ENCODE measurements around the gene NDUFS6.
A peak's percentile ranks its signal among the peaks of the same experiment; 100 is the strongest.
"Not testable (repeated sequence)": the region's sequence is repeated elsewhere in the genome, so short reads cannot be mapped to it uniquely, and the experiment has no call there.

The NDUFS6 gene

DNA sequence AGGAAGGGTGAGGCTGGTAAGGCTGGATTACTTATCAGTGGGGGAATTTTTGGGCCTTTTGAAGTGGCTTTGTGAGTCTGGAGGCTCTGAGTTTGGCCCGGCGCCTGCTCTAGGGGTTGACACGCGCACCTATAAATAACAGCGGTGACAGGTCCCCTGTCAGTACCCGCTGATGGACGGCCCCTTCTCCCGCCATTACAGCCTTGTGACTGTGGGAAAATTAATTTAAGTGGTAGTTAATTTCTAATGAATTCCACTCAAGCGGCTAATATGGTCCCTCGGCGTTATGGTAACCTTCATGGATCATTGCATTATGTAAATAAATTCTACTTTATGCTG, 18.0 kb upstream of the NDUFS6 start:
- no peak for DNase-seq (ENCODE audit: low spot score)

DNA sequence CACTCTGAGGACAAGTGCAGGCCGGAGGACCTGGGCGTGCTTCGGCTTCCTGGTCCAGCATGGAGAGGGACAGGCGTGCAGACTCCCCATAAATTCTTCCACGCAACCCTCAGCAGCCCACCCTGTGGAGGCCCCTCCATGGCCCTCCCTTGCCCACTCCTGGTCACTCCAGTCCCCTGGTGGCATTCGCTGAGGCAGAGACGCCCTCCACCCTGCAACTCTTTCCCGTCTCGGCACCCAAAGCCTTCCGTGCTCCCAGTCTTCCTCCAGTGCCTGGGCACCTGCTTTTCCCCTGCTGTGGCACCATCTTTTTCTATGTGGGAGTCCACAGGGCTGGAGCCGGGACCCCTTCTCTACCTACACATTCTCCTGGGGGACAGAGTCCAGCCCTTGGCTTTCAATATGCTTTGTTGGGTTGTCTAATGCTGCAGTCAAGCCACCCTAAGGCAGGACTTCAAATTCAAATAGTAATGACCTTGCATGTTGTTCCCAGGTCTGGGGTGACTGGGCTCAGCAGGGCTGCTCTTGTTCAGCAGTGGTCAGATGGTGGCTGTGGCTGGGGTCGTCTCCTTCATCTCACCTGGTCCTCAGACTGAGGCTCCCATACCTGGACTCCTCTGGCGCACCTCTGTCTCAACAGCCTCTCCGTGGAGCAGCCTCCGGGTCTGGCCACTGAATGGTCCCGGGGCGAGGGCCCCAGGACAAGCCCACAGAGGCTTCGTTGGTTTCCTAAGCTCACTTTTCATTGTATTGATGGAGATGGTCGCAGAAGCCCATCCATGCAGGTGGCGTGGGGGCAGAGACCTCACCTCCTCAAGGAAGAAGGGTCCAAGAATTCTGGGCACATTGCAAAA, 16.8 kb upstream of the NDUFS6 start:
- DNase-seq (ENCODE audit: low spot score), result no peak

DNA sequence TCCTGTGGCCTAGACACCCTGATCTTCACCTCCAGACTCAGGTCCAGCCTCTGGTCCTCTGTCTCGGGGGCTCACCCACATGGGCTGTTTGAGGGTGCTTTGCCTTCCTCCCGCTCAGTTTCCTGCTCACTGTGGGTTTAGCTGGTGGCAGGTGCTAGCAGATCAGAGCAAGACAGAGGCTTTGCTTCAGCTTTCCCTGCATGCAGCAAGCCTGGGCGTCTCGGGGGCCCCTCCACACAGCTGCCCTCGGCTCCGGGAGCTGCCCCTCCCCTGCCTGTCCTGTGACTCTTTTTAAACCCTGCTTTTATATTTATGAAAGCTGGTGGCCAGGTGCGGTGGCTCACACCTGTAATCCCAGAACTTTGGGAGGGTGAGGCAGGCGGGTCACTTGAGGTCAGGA, 16.1 kb upstream of the NDUFS6 start:
- no peak for DNase-seq (ENCODE audit: low spot score)

DNA sequence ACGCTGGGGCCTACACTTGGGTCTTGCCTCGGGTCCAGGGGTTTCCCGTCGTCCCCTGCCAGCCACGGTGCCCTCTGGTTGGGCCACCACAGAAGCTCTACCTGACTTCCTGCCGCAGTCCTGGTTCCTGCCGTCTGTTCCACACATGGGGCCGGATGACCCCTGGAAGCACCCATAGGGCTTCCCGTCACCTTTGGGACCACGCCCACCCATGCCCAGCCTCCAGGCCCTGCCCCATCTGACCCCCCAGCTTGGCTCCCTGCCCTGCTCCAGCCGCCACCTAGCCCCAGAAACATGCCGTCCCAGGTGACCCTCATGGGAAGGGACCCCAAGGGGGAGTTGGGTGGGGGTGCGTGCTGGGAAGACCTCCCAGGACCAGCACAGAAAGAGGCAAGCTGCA, 15.2 kb upstream of the NDUFS6 start:
- no peak for DNase-seq (ENCODE audit: low spot score)

DNA sequence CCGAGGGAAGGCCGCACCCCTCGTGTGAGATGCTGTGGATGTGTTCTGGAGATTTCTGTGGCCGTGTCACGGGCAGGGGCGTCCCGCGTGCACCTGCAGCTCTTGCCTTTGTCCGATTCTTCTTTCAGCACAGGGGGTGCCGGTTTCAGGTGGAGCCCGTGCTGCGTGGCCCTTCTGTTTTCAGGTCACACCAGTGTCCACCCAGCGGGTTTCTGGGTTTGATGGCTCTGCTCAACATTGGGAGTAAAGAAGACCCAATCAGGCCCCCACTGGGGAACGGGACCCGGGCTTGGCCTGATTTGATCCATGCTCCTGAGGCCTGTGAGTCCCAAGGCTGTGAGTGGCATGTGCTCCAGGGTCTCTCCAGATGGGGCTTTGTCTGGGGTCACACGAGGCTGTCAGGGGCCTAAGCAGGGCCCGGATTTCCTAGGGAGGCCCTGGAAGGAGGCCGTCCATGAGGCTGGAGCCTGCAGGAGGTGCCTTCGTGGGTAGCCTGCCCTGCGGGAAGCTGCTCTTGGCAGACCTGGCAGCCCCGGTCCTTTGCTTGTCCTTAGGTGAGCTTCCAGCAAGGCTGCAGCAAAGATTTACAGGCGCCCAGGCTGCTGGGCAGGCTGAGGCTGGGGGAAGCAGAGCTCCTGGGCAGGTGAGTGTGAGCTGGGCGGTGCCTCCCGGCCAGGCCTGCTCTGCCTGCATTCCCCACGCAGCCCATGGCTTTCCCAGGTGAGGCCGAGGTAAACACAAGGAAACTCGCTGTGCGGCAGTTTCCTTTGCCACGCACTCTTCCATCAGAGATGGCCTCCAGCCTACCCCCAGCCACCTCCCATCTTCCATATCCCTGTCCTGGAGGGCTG, 14.4 kb upstream of the NDUFS6 start:
- DNase-seq (ENCODE audit: low spot score), result no peak

DNA sequence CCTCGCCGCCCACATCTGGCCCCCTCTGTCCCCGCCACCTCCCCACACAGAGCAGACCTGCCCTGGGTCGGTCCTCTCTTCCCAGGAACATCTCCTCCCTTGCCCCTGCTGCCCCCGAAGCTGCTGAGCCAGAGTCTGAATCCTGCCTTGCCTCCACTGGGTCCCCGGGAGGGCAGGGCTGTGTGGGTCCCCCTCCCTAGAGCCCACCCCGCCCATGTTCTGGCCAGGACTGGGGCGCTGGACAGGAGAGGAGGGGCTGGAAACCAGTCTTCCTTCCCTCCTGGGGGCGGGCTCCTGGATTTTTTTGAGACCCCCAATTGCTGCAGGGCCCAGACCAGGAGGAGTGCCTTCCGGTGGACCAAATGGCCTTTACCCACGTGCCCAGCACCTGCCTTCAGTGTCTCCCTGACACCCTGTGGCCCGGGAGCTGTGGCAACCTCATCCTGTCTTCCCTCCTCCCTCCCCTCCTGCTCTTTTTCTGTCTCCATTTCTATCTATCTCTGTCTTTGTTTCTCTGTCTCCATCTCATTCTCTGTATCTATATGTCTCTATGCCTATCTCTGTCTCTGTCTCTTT, 13.6 kb upstream of the NDUFS6 start:
- no peak for DNase-seq (ENCODE audit: low spot score)

DNA sequence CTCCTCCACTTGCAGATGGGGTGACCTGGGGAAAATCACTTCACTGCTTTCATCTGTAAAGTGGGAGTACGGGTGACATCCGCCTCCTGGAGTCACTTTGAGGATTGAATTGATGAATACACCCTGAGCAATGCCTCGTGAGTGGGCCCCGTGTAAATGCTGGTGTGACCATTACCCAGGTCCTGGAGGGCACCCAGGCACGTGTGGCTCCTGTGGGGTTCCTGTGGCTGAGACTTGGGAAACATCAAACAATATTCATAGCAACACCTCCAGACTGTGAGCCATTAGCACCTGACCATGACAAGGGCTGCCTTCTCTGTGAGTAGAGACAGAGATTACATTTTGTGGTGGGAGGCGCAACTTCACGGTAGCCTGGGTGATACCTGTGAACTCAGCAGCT, 13.0 kb upstream of the NDUFS6 start:
- DNase-seq (ENCODE audit: low spot score), result no peak

DNA sequence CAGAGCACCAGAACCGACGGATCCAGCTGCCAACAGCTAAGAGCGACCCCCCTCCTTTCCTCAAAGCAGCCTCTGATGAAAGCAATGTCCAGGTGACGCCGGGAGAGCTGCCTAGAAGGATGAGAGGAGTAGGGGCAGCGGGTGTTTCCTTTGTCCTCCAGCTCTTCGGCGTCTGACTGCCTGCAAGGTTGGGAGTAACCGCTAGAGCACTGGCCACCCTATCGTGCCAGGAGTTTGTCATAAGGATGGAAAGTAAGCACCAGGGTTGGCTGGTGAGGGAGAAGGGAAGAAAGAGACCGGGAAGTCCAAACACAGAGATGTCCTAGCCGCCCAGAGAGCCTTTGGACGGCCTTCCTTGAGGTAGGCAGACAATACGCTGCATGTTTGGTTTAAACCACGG, 12.4 kb upstream of the NDUFS6 start:
- DNase-seq (ENCODE audit: low spot score), result no peak

DNA sequence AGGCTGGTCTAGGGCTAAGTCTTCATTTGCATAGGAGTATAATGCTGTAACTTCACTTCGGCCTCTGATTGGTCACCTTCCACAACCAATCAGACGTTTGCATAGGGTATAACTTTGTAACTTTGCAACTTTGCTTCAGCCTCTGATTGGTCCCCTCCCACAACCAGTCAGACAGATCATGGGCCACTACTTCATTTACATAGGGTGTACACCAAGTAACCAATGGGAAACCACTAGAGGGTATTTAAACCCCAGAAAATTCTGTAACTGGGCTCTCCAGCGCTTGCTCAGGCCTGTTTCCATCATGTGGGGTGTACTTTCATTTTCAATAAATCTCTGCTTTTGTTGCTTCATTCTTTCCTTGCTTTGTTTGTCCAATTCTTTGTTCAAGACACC, 11.8 kb upstream of the NDUFS6 start:
- not testable (repeated sequence) for DNase-seq (ENCODE audit: low spot score)

DNA sequence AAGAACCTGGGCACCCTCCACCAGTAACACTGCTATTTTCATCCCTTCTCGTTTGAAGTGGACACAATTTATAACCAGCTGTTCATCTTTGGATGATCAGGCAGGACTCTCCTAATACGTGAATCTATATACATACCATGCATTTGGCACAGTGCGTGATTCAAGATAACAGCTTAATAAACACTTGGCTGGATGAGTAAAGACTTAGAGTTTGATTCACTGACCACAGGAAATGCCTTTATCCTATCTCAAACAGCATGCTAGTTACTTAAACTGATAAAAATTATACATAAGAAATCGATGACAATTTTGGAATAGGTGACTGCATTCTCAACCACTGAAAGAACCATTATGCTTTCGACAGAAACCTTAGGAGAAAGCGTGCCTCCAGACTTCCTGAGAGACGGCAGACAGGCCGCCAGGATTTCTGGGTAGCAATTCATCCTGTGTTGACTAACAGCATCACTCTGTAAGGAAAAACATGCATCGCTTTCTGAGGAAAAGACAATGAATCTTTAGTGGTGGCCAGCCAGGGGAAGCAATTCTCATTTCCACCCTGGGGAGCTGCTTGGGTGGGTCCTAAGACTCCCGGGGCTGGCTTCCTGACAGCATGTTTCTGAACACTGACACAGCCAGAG, 11.3 kb upstream of the NDUFS6 start:
- DNase-seq (ENCODE audit: low spot score), result no peak

DNA sequence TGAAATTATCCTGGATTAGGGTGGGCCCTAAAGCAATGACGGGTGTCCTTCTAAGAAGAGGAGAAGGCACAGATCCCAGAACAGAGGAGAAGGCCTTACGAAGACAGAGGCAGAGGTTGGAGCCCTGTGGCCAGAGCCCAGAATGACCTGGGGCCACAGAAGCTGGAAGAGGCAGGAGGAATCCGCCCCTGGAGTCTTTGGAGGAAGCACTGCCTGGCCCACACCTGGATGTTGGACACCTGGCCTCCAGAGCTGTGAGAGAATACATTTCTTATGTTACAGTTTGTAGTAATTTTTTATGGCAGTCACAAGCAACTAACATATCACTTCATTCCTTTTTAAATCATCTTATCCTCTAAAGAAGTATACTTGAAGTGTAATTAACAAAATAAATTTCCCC, 10.0 kb upstream of the NDUFS6 start:
- DNase-seq (ENCODE audit: low spot score), result no peak

DNA sequence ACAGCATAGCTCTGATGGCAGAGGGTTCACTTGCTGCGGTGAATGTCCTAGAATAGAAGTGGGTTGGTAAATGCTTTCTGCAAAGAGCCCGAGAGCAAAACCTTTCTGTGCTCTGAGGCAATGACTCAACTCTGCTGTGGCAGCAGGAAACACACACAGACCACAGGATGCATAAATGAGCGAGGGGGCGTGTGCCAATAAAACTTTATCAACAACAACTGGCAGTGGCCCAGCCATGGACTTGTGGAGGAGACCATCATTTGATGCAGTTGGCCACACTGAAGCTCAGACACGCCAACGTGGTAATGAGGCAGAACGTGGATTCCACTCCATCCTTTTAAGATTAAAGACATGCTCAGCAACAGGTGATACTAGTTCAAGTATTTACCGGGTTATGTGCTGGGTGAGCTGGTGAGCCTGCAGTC, 8.4 kb upstream of the NDUFS6 start:
- peak; percentile 92 for DNase-seq (ENCODE audit: low spot score)

DNA sequence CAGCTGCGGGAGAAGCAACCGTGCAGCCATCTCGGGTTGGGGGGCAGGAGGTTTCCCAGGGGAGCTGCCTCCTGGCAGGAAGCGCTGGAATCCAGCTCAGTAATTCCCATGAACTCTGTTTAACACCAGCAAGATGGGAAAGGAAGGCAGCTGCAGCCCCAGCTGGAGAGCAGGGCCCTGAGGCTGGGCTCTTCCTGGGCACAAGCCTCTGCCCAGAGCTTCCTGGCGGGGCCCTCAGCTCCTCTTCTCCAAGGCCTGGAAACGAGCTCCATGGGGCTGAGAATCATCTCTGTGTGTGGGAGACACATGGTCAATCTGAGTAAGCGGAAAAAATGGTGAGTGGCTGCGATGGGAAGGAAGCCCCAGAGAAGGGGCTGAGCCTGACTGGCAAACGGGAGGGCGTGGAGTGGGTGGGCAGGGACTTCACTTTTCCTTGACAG, 7.9 kb upstream of the NDUFS6 start:
- no peak for DNase-seq (ENCODE audit: low spot score)

DNA sequence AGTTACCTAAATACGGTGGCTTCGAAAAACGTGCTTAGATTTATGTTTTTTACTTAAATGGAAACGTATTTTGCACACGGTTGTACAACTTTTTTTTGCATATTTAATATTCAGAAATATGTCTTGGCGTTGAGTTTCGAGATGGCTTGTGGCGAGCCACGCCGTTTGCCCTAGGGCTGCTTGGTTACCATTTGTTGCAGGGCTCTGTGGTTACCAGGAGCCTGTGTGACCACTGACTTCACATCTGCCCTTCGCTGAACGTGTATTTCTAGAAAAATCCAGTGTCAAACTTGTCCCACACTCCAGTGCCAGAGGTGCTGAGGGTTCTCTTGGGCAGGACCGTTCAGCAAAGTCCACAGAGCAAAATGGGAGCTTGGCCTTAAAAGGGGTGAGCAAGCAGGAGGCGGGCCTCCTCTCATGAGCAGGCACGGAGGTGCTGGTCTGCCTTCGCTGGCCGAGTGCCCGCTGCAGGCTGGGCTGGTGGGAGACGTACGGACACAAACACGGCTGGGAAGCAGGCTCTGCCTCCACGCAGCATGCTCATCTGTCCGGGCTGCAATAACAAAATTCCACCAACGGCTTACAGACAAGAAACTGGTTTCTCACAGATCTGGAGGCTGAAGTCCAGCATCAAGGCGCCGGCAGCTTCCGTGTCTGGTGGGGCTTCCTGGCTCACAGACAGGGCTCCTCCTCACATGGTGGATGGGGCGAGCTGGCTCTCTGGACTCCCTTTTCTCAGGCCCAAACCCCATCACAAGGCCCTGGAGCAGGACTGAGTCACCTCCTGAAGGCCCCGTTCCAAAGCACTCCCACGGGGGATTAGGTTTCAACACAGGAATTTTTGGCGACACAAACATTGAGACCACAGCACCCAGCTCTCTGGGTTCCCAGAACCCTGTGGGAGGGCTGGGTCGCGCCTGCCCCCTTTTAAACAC, 7.0 kb upstream of the NDUFS6 start:
- DNase-seq (ENCODE audit: low spot score), result no peak

DNA sequence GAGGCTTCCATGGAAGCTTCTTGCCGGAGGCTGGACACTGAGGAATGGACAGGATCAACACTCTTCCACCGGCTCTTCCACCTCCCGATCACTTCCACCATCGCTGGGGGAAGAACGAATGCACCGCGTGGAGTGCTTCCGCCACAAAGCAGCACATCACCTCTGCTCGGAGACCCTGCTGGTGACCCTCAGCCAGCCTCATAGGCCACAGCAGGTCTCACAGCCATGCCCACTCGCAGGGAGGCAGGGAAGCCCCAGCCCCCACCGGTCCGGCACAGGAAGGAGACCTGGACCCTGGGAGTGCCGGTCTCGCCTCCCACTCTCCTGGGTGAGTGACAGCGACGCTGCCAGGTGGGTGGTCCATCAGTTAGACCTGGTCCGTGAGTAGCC, 6.3 kb upstream of the NDUFS6 start:
- DNase-seq (ENCODE audit: low spot score), result no peak

DNA sequence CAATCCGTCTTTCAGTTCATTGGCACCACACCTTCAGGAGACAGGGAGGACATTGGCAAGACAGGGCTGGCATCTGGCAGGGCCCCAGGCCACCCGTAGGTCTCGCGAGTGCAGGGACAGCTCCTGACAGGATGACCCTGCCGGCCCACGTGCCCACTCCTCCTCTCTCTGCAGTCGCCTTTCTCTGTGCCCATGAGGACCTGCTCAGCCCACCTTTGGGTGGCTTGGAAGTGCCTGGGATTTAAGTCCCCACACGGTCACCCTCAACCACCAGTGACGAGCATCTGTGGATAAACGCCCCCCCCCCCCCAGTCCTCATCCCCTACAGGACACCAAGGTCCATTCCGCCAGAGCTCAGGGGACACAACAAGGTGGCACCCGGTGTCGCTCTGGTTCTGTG, 5.7 kb upstream of the NDUFS6 start:
- no peak for DNase-seq (ENCODE audit: low spot score)

DNA sequence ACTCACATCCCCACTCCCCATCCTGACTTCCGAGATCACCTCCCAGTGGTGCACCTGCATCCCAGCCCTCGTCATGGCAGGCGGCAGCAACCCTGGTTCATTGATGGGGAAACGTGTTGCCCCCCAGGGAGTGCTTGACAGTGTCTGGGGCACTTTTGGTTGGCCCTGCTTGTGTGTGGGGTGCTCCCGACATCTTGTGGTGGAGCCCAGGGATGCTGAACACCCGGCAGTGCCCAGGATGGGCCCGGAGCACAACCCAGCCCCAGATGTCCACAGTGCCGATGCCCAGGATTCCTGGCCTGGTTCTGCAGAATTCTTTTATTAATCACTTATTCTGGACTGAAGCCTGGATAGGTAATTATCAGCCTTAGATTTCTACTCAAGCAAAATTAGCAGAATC, 5.3 kb upstream of the NDUFS6 start:
- no peak for DNase-seq (ENCODE audit: low spot score)

DNA sequence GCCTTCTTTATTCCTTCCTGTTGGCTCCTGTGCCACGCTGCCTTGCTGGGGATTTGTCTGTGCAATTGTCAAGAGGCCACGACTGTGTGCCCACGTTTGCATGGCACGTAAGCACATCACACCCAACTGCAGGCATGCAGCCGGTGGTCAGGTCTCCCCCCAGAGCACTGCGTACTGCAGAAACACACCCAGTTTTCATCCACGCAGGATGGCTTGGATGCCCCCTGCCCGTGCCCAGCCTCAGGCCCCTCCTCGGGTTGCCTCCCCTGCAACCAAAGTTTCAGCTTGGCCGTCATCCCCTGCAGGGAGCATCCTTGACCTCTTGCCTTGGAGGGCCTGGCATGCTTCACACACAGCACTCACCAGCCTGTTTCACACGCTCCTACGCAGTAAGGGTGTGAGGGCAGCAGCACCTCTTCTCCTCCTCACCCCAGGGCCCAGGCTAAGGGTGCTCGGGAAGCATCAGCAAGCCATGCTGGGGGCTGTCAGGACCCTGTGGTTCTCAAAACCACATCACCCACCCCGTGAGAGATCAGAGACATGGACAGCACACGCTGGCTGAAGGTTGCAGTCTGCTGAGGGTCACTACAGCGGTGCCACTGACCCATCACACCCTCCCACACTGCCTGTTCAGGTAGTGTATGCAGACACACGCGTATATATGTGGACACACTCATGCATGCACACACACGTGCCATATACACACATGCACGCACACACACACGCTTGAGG, 4.7 kb upstream of the NDUFS6 start:
- DNase-seq (ENCODE audit: low spot score), result no peak

DNA sequence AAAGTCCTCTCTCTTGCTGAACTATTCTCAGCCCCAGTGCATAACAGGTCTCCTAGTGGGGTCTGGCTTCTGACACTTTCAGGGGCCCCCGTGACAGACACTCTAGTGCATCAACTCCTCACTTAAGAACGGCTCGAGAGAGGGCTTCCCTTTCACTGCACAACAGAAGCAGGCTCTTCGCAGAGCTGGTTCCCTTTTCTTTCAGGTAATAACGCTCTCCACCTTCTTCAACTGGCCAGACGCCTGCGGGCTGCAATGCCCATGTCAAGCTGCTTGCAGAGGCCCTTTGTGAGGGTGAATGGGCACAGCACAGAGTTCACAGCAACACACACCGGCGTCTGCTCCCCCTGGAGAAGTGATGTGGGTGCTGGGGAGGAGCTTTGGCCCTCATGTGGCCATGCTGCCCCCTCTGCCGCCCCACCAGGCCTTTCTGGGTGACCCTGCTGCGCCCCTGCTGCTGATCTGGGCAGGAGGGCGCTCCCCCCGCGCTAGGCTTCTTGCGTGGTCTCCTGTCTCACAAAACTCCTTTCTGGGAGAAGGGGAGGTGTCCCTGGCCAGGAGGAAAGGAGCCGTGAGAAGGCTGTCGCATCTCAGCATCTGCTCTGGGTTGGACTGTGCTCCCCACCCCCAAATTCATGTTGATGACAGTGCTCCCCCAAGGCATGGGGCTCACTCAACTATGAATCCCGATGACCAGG, 4.0 kb upstream of the NDUFS6 start:
- no peak for DNase-seq (ENCODE audit: low spot score)

DNA sequence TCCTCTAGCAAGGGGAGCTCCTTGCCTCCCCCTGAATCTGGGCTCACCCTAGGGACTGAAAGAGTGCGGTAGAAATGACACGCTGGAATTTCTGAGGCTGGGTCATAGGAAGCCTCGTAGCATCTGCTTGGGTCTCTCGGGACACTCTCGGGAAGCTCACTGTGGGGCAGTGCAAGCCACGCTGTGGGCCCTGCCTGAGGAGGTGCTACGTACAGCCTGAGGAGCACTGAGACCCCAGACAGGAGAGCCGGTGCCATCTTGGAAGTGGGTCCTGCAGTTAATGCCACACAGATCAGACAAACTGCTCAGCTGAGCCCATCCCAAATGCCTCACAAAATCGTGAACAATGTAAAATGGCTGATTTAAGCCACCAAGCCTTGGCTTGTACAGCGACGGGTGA, 3.4 kb upstream of the NDUFS6 start:
- no peak for DNase-seq (ENCODE audit: low spot score)

Measured in CD4-positive, alpha-beta T cell treated with Interleukin-2 at 100 ng/mL for 4 hours (primary cell).